Measurements from ENCODE around the gene OR2J1.
"Not testable (repeated sequence)": the region's sequence is repeated elsewhere in the genome, so short reads cannot be mapped to it uniquely, and the experiment has no call there.

OR2J1 gene

GRCh38 chr6:29112135-29112534 lies 12.8 kb downstream of the OR2J1 start:
- Histone ChIP-seq H3K9me3 (ENCODE audit: control insufficient read depth in 5 of 5, low read length in 5 of 5) (no peaks in the 10 kb centered on the region), H3K4me1 (ENCODE audit: control insufficient read depth in 5 of 5, insufficient read depth in 5 of 5, low read length in 5 of 5) (no peaks in the 10 kb centered on the region), H3K27me3 (ENCODE audit: control insufficient read depth in 5 of 5, insufficient read depth in 4 of 5, low read length in 5 of 5) (no peaks in the 10 kb centered on the region), H3K27ac (ENCODE audit: low read depth, low read length) (no peak overlapping the region), H3K9ac (ENCODE audit: low read length in 5 of 5) (no peak overlapping the region), H3K36me3 (ENCODE audit: control insufficient read depth in 5 of 5, insufficient read depth in 5 of 5, low read length in 5 of 5) (no peaks in the 10 kb centered on the region), H3K4me3 (ENCODE audit: low read depth in 1 of 5, low read length in 5 of 5) (no peak overlapping the region)

- H3K27me3 ChIP-seq (ENCODE audit: control insufficient read depth in 5 of 5, insufficient read depth in 4 of 5, low read length in 5 of 5); H3K9me3 ChIP-seq (ENCODE audit: control insufficient read depth in 5 of 5, low read length in 5 of 5); H3K36me3 ChIP-seq (ENCODE audit: control insufficient read depth in 5 of 5, insufficient read depth in 5 of 5, low read length in 5 of 5); H3K4me1 ChIP-seq (ENCODE audit: control insufficient read depth in 5 of 5, insufficient read depth in 5 of 5, low read length in 5 of 5); H3K4me3 ChIP-seq (ENCODE audit: low read depth in 1 of 5, low read length in 5 of 5); H3K9ac ChIP-seq (ENCODE audit: low read length in 5 of 5); H3K27ac ChIP-seq (ENCODE audit: low read depth, low read length): not testable (repeated sequence)
Observed at GRCh38 chr6:29114964-29115363, 15.7 kb downstream of the OR2J1 start.

- Histone ChIP-seq H3K27ac (ENCODE audit: low read depth, low read length) (no peak overlapping the region), H3K4me1 (ENCODE audit: control insufficient read depth in 5 of 5, insufficient read depth in 5 of 5, low read length in 5 of 5) (no peaks in the 10 kb centered on the region), H3K9ac (ENCODE audit: low read length in 5 of 5) (no peak overlapping the region), H3K4me3 (ENCODE audit: low read depth in 1 of 5, low read length in 5 of 5) (no peak overlapping the region), H3K27me3 (ENCODE audit: control insufficient read depth in 5 of 5, insufficient read depth in 4 of 5, low read length in 5 of 5) (peaks cover 0 to 7% (median 0%) of the 10 kb centered on the region in 5 donors), H3K9me3 (ENCODE audit: control insufficient read depth in 5 of 5, low read length in 5 of 5) (no peaks in the 10 kb centered on the region), H3K36me3 (ENCODE audit: control insufficient read depth in 5 of 5, insufficient read depth in 5 of 5, low read length in 5 of 5) (no peaks in the 10 kb centered on the region)
Observed at GRCh38 chr6:29129326-29130012, 30.2 kb downstream of the OR2J1 start.

GRCh38 chr6:29130644-29131043 lies 31.4 kb downstream of the OR2J1 start:
- no peaks in the 10 kb centered on the region for H3K9me3 ChIP-seq (ENCODE audit: control insufficient read depth in 5 of 5, low read length in 5 of 5)
- no peak overlapping the region for H3K4me3 ChIP-seq (ENCODE audit: low read depth in 1 of 5, low read length in 5 of 5)
- H3K27ac ChIP-seq (ENCODE audit: low read depth, low read length) = no peak overlapping the region
- H3K4me1 ChIP-seq (ENCODE audit: control insufficient read depth in 5 of 5, insufficient read depth in 5 of 5, low read length in 5 of 5) = no peaks in the 10 kb centered on the region
- no peak overlapping the region for H3K9ac ChIP-seq (ENCODE audit: low read length in 5 of 5)
- peaks cover 0 to 7% (median 0%) of the 10 kb centered on the region in 5 donors for H3K27me3 ChIP-seq (ENCODE audit: control insufficient read depth in 5 of 5, insufficient read depth in 4 of 5, low read length in 5 of 5)
- no peaks in the 10 kb centered on the region for H3K36me3 ChIP-seq (ENCODE audit: control insufficient read depth in 5 of 5, insufficient read depth in 5 of 5, low read length in 5 of 5)

- no peak overlapping the region for H3K4me3 ChIP-seq (ENCODE audit: low read depth in 1 of 5, low read length in 5 of 5)
- no peak overlapping the region for H3K9ac ChIP-seq (ENCODE audit: low read length in 5 of 5)
- peaks cover 0 to 7% (median 0%) of the 10 kb centered on the region in 5 donors for H3K27me3 ChIP-seq (ENCODE audit: control insufficient read depth in 5 of 5, insufficient read depth in 4 of 5, low read length in 5 of 5)
- no peak overlapping the region for H3K27ac ChIP-seq (ENCODE audit: low read depth, low read length)
- no peaks in the 10 kb centered on the region for H3K36me3 ChIP-seq (ENCODE audit: control insufficient read depth in 5 of 5, insufficient read depth in 5 of 5, low read length in 5 of 5)
- no peaks in the 10 kb centered on the region for H3K9me3 ChIP-seq (ENCODE audit: control insufficient read depth in 5 of 5, low read length in 5 of 5)
- H3K4me1 ChIP-seq (ENCODE audit: control insufficient read depth in 5 of 5, insufficient read depth in 5 of 5, low read length in 5 of 5) = no peaks in the 10 kb centered on the region
Observed at GRCh38 chr6:29131691-29132090, 32.4 kb downstream of the OR2J1 start.

GRCh38 chr6:29137724-29138123 lies 38.4 kb downstream of the OR2J1 start:
- Histone ChIP-seq H3K4me3 (ENCODE audit: low read depth in 1 of 5, low read length in 5 of 5) (no peak overlapping the region), H3K4me1 (ENCODE audit: control insufficient read depth in 5 of 5, insufficient read depth in 5 of 5, low read length in 5 of 5) (no peaks in the 10 kb centered on the region), H3K27ac (ENCODE audit: low read depth, low read length) (no peak overlapping the region), H3K9ac (ENCODE audit: low read length in 5 of 5) (no peak overlapping the region), H3K27me3 (ENCODE audit: control insufficient read depth in 5 of 5, insufficient read depth in 4 of 5, low read length in 5 of 5) (no peaks in the 10 kb centered on the region), H3K9me3 (ENCODE audit: control insufficient read depth in 5 of 5, low read length in 5 of 5) (peaks cover 0 to 2% (median 0%) of the 10 kb centered on the region in 5 donors), H3K36me3 (ENCODE audit: control insufficient read depth in 5 of 5, insufficient read depth in 5 of 5, low read length in 5 of 5) (no peaks in the 10 kb centered on the region)

- Histone ChIP-seq H3K4me1 (ENCODE audit: control insufficient read depth in 5 of 5, insufficient read depth in 5 of 5, low read length in 5 of 5) (no peaks in the 10 kb centered on the region), H3K27me3 (ENCODE audit: control insufficient read depth in 5 of 5, insufficient read depth in 4 of 5, low read length in 5 of 5) (no peaks in the 10 kb centered on the region), H3K4me3 (ENCODE audit: low read depth in 1 of 5, low read length in 5 of 5) (no peak overlapping the region), H3K9ac (ENCODE audit: low read length in 5 of 5) (no peak overlapping the region), H3K9me3 (ENCODE audit: control insufficient read depth in 5 of 5, low read length in 5 of 5) (peaks cover 0 to 15% (median 8%) of the 10 kb centered on the region in 5 donors), H3K36me3 (ENCODE audit: control insufficient read depth in 5 of 5, insufficient read depth in 5 of 5, low read length in 5 of 5) (no peaks in the 10 kb centered on the region), H3K27ac (ENCODE audit: low read depth, low read length) (no peak overlapping the region)
Observed at GRCh38 chr6:29141606-29142005, 42.3 kb downstream of the OR2J1 start.

GRCh38 chr6:29142309-29142708 lies 43.0 kb downstream of the OR2J1 start:
- Histone ChIP-seq H3K9me3 (ENCODE audit: control insufficient read depth in 5 of 5, low read length in 5 of 5) (peaks cover 0 to 15% (median 8%) of the 10 kb centered on the region in 5 donors), H3K27ac (ENCODE audit: low read depth, low read length) (no peak overlapping the region), H3K4me3 (ENCODE audit: low read depth in 1 of 5, low read length in 5 of 5) (no peak overlapping the region), H3K4me1 (ENCODE audit: control insufficient read depth in 5 of 5, insufficient read depth in 5 of 5, low read length in 5 of 5) (no peaks in the 10 kb centered on the region), H3K27me3 (ENCODE audit: control insufficient read depth in 5 of 5, insufficient read depth in 4 of 5, low read length in 5 of 5) (no peaks in the 10 kb centered on the region), H3K9ac (ENCODE audit: low read length in 5 of 5) (no peak overlapping the region), H3K36me3 (ENCODE audit: control insufficient read depth in 5 of 5, insufficient read depth in 5 of 5, low read length in 5 of 5) (no peaks in the 10 kb centered on the region)

- Histone ChIP-seq H3K9ac (ENCODE audit: low read length in 5 of 5) (no peak overlapping the region), H3K4me3 (ENCODE audit: low read depth in 1 of 5, low read length in 5 of 5) (no peak overlapping the region), H3K36me3 (ENCODE audit: control insufficient read depth in 5 of 5, insufficient read depth in 5 of 5, low read length in 5 of 5) (no peaks in the 10 kb centered on the region), H3K9me3 (ENCODE audit: control insufficient read depth in 5 of 5, low read length in 5 of 5) (peaks cover 0 to 15% (median 8%) of the 10 kb centered on the region in 5 donors), H3K27ac (ENCODE audit: low read depth, low read length) (no peak overlapping the region), H3K27me3 (ENCODE audit: control insufficient read depth in 5 of 5, insufficient read depth in 4 of 5, low read length in 5 of 5) (no peaks in the 10 kb centered on the region), H3K4me1 (ENCODE audit: control insufficient read depth in 5 of 5, insufficient read depth in 5 of 5, low read length in 5 of 5) (no peaks in the 10 kb centered on the region)
Observed at GRCh38 chr6:29146179-29146578, 46.9 kb downstream of the OR2J1 start.

GRCh38 chr6:29147074-29147473 lies 47.8 kb downstream of the OR2J1 start:
- H3K27ac ChIP-seq (ENCODE audit: low read depth, low read length) = no peak overlapping the region
- H3K27me3 ChIP-seq (ENCODE audit: control insufficient read depth in 5 of 5, insufficient read depth in 4 of 5, low read length in 5 of 5) = no peaks in the 10 kb centered on the region
- peaks cover 0 to 15% (median 8%) of the 10 kb centered on the region in 5 donors for H3K9me3 ChIP-seq (ENCODE audit: control insufficient read depth in 5 of 5, low read length in 5 of 5)
- H3K4me3 ChIP-seq (ENCODE audit: low read depth in 1 of 5, low read length in 5 of 5) = no peak overlapping the region
- H3K9ac ChIP-seq (ENCODE audit: low read length in 5 of 5) = no peak overlapping the region
- no peaks in the 10 kb centered on the region for H3K4me1 ChIP-seq (ENCODE audit: control insufficient read depth in 5 of 5, insufficient read depth in 5 of 5, low read length in 5 of 5)
- H3K36me3 ChIP-seq (ENCODE audit: control insufficient read depth in 5 of 5, insufficient read depth in 5 of 5, low read length in 5 of 5) = no peaks in the 10 kb centered on the region

All from subcutaneous abdominal adipose tissue (tissue), 5 donors.